ENCODE results near the gene GALNS.

GRCh38 chr16:88833086-88833485, 23.7 kb downstream of the GALNS start:
- no peak for TF ChIP-seq POLR2AphosphoS5 (IDR thresholded peaks at IDR 0.05; ENCODE audit: low read depth, low read length)
- no peak for TF ChIP-seq POLR2A (IDR thresholded peaks at IDR 0.05; ENCODE audit: low read depth, low read length)
- TF ChIP-seq PAX5 (IDR thresholded peaks at IDR 0.05; ENCODE audit: insufficient read depth, low read length, severe bottlenecking) = no peak
- no peak for TF ChIP-seq SPI1 (IDR thresholded peaks at IDR 0.05; ENCODE audit: low read depth, low read length)
- TF ChIP-seq TAF1 (IDR thresholded peaks at IDR 0.05; ENCODE audit: low read depth, low read length) = no peak
